Measurements from ENCODE around the gene SOHLH2.

GRCh38 chr13:36224730-36225129, 10.4 kb upstream of the SOHLH2 start:
- no peak for TF ChIP-seq CTCF (conservative IDR thresholded peaks at IDR 0.05)
- no peak for TF ChIP-seq EZH2 (IDR thresholded peaks at IDR 0.05; ENCODE audit: low read depth)

Data from PC-9 (cell line).